Stimulated activated naive CD8-positive, alpha-beta T cell treated with anti-CD3 and anti-CD28 coated beads, Interleukin-15, amount 100 ng/mL, for 72 hours (primary cell): Measurements from ENCODE around the gene PNPLA7.

Experiments
- ATAC-seq: fragments of 150-1000 bp; cut with Tn5 transposase; 2 replicates; pipeline ENCODE4 v1.10.0; 2021; ENCODE audit warnings: mild to moderate bottlenecking, moderate library complexity
- DNase-seq, 2 donors: peaks; one replicate each; pipeline ENCODE4 v3.0.0; 2021 to 2022
- H3K27ac Mint-ChIP-seq, 2 donors: one replicate each; pipeline ENCODE4 v1.8.0; 2022; ENCODE audit warnings: mild to moderate bottlenecking in 2 of 2, mixed read lengths in 2 of 2, moderate library complexity in 2 of 2
- H3K27me3 Mint-ChIP-seq: one replicate; pipeline ENCODE4 v1.8.0; 2022; ENCODE audit warnings: mixed read lengths
- H3K4me1 Mint-ChIP-seq: one replicate; pipeline ENCODE4 v1.8.0; 2022; ENCODE audit warnings: mild to moderate bottlenecking, mixed read lengths
- H3K4me3 Mint-ChIP-seq, 2 donors: one replicate each; pipeline ENCODE4 v1.8.0; 2022; ENCODE audit warnings: mild to moderate bottlenecking in 2 of 2, mixed read lengths in 2 of 2, moderate library complexity in 1 of 2
- H3K9me3 Mint-ChIP-seq, 2 donors: one replicate each; pipeline ENCODE4 v1.8.0; 2022; ENCODE audit warnings: mixed read lengths in 2 of 2

PNPLA7 gene

GRCh38 chr9:137487454-137488326 lies 62.5 kb downstream of the PNPLA7 start:
- no peak overlapping the region for H3K4me3 Mint-ChIP-seq
- no peaks in the 10 kb centered on the region for H3K27me3 Mint-ChIP-seq
- H3K27ac Mint-ChIP-seq: peak overlapping the region in 1 of 2 donors; percentile 59
- no peaks in the 10 kb centered on the region for H3K9me3 Mint-ChIP-seq
- peaks cover 7% of the 10 kb centered on the region for H3K4me1 Mint-ChIP-seq
- no peak for DNase-seq
- no peak for ATAC-seq

DNA sequence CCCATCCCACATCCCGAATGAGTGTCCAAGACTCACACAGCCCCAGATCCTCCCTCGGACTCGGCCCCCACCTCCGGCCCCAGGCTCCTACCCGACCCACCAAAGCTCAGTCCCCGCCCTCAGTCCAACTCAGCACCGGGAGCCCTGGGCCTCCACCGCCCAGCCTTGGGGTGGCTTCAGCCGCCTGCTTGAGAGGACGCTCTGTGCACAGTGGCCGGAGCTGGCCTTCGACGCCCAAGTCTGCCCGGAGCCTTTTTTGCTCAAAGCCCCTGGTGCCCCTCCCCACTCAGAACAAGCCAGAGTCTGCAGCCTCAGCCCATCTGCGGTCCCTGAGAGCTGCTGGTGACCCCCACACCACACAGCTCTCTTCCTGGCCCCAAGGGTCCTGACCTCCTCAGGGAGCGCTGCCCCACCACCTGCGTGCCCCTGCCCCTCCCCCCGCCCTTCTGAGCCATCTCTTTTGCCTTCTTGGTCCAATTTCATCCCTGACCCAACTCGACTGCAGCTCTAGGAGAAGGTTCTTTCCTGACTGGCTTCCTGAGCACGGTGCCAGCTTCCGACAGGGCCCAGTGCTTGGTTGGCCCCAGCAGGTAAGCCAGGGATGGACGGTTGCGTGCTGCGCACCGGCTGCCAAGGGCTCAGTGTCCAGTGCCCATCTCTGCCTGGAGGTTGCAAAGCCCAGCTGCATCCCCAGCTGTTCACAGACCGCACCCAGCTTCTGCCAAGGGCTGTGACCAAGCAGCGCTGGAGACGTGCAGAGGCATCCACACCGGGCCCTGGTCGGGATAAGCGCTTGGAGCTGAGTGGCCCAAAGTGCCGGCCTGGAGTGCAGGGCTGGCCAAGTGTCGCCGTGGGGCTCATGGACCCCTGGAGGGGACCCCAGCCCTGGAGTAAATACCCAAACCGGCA lies 63.4 kb downstream of the PNPLA7 start:
- H3K27me3 Mint-ChIP-seq: no peaks in the 10 kb centered on the region
- H3K4me1 Mint-ChIP-seq: peaks cover 13% of the 10 kb centered on the region

GRCh38 chr9:137486141-137486490 lies 64.1 kb downstream of the PNPLA7 start:
- ATAC-seq (no peak), DNase-seq (no peak)
- H3K27me3 Mint-ChIP-seq: no peaks in the 10 kb centered on the region
- no peaks in the 10 kb centered on the region for H3K9me3 Mint-ChIP-seq
- H3K4me3 Mint-ChIP-seq: no peak overlapping the region
- no peak overlapping the region for H3K27ac Mint-ChIP-seq
- H3K4me1 Mint-ChIP-seq: peaks cover 19% of the 10 kb centered on the region

More for the DNA sequence above, 63.4 kb downstream of the PNPLA7 start:
- Mint-ChIP-seq H3K27ac (no peak overlapping the region), H3K4me3 (no peak overlapping the region), H3K9me3 (no peaks in the 10 kb centered on the region)
- ATAC-seq (no peak), DNase-seq (no peak)

- no peaks in the 10 kb centered on the region for H3K9me3 Mint-ChIP-seq
- no peak overlapping the region for H3K4me3 Mint-ChIP-seq
- peaks cover 14% of the 10 kb centered on the region for H3K4me1 Mint-ChIP-seq
- no peaks in the 10 kb centered on the region for H3K27me3 Mint-ChIP-seq
- ATAC-seq: no peak
- DNase-seq: no peak
- H3K27ac Mint-ChIP-seq: no peak overlapping the region
Observed at GRCh38 chr9:137485343-137486140, 64.7 kb downstream of the PNPLA7 start.

GRCh38 chr9:137484551-137485315 lies 65.5 kb downstream of the PNPLA7 start:
- Mint-ChIP-seq H3K4me1 (peaks cover 13% of the 10 kb centered on the region), H3K4me3 (no peak overlapping the region), H3K27ac (no peak overlapping the region), H3K27me3 (no peaks in the 10 kb centered on the region), H3K9me3 (no peaks in the 10 kb centered on the region)
- ATAC-seq (no peak), DNase-seq (no peak)

DNA sequence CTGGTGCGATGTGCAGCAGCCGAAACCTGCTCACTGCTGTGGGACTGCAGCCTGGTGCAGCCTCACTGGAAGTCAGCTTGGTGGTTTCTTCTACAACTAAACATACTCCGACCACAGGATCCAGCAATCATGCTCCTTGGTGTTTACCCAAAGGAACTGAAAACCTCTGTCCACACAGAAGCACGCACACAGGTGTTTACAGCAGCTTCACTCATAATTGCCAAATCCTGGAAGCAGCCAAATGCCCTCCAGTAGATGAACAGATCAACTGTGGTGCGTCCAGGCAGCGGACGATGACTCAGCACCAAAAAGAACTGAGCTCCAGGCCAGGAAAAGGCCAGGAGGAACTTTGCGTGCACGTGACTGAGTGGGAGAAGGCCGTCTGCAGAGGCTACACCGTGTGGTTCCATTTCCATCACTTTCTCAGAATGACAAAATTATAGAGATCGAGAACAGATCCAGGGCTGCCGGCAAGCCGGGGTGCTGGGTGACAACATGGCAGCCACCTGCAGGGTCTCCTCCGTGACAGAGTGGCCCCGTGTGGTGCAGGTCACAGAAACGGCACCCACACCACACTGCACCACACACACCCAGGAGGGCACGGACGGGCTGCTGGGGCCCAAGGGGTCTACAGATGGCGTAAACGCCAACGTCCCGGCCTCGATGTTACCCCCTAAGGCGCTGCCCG lies 68.0 kb downstream of the PNPLA7 start:
- Mint-ChIP-seq H3K9me3 (no peaks in the 10 kb centered on the region), H3K4me1 (peaks cover 13% of the 10 kb centered on the region), H3K4me3 (no peak overlapping the region), H3K27ac (no peak overlapping the region), H3K27me3 (no peaks in the 10 kb centered on the region)
- DNase-seq (peak in 1 of 2 donors; percentile 25), ATAC-seq (peak; percentile 75)

- DNase-seq: no peak
- peaks cover 4 to 6% of the 10 kb centered on the region in 2 donors for H3K9me3 Mint-ChIP-seq
- peaks cover 13% of the 10 kb centered on the region for H3K4me1 Mint-ChIP-seq
- H3K4me3 Mint-ChIP-seq: no peak overlapping the region
- no peak for ATAC-seq
- no peaks in the 10 kb centered on the region for H3K27me3 Mint-ChIP-seq
- no peak overlapping the region for H3K27ac Mint-ChIP-seq
Observed at GRCh38 chr9:137480686-137481683, 69.2 kb downstream of the PNPLA7 start.

DNA sequence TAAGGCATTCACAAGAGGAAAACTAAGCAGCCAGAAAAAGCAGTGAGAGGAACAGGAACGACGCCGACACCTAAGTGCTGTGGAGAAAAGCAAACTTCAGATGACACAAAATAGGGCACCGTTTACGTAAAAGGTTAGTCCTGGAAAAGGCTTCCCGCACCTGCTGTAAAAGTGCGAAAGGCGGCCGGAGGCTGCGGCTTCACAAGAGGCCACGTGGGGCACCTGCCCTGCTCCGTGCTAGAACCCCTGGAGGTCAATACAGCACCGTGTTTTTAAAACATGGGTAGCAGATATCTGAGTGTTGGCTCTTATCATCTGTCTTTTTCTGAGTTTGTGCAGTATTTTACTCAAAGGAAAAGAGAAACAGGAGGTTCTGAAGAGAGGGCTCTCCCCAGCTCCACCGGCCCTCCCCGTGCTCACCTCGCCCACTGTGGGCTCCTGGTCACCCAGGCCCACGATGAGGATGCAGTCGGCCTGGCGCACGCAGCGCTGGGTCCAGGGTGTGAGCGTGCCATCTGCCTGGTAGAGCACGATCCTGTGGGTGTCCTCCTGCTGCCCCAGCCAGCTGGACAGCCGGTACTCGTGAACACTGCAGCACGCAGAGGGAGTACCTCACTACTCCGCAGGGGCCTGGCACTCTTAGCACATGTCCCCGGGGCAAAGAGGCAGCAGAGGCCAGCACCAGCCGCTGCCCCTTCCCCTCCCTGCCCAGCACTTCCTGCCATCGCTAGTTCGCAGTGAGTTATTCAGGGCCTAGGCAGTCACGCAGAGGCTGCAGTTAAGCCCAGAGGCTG lies 70.1 kb downstream of the PNPLA7 start:
- ATAC-seq: no peak
- DNase-seq: no peak
- Mint-ChIP-seq H3K4me1 (peaks cover 13% of the 10 kb centered on the region), H3K4me3 (no peak overlapping the region), H3K27ac (peak overlapping the region in 1 of 2 donors; percentile 35), H3K9me3 (peaks cover 8 to 12% of the 10 kb centered on the region in 2 donors), H3K27me3 (no peaks in the 10 kb centered on the region)

- H3K27me3 Mint-ChIP-seq: no peaks in the 10 kb centered on the region
- ATAC-seq: no peak
Observed at GRCh38 chr9:137478962-137479861, 71.0 kb downstream of the PNPLA7 start.

GRCh38 chr9:137478613-137478961 lies 71.6 kb downstream of the PNPLA7 start:
- Mint-ChIP-seq H3K27ac (no peak overlapping the region), H3K4me3 (no peak overlapping the region), H3K27me3 (no peaks in the 10 kb centered on the region), H3K9me3 (peaks cover 17 to 28% of the 10 kb centered on the region in 2 donors), H3K4me1 (peaks cover 13% of the 10 kb centered on the region)
- DNase-seq: no peak
- no peak for ATAC-seq

More at GRCh38 chr9:137478962-137479861, 71.0 kb downstream of the PNPLA7 start:
- peaks cover 12 to 21% of the 10 kb centered on the region in 2 donors for H3K9me3 Mint-ChIP-seq
- no peak for DNase-seq
- peak overlapping the region in 1 of 2 donors; percentile 35 for H3K27ac Mint-ChIP-seq
- no peak overlapping the region for H3K4me3 Mint-ChIP-seq
- peaks cover 13% of the 10 kb centered on the region for H3K4me1 Mint-ChIP-seq

DNA sequence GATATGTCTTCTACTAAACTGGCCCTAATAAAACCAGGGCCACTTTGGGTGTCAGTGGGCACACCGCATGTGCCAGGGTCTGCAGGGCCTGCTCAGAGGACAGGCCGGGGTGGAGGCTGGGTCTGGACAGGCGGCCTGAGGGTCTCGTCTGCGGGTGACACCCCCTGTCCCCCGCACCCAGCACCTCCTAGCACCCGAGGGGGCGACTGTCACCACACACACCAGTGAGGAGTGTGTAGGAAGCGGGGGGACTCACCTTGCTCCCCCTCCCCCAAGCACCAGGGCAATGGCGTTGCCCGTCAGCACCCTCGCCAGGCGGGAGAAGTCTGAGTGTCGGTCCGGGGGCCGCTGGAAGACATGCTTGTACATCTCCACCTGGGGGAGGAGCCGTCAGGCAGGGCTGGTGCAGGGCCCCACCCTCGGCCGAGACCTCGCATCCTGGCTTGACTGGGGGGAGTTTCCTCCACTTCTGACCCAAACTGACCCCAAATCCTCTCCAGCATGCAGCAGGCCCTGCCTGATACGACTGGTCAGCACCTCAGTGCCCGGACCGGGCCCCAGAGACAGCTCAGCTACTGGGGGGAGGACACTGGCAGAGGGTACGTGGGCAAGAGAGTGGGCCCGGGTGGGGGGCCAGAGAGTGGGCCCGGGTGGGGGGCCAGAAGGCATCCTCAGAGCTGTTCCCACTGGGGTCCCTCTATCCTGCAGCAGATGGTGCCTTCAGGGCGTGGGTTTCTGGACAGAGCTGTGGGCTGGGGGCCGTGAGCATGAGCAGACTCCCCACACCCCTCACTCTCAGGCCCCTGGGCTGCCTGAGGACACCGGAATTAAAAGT lies 72.2 kb downstream of the PNPLA7 start:
- Mint-ChIP-seq H3K9me3 (peaks cover 23 to 33% of the 10 kb centered on the region in 2 donors), H3K27ac (no peak overlapping the region), H3K4me1 (peaks cover 13% of the 10 kb centered on the region), H3K27me3 (no peaks in the 10 kb centered on the region), H3K4me3 (no peak overlapping the region)
- ATAC-seq (peak; percentile 32), DNase-seq (no peak)
